GM19035 (cell line): Measurements from ENCODE around the gene TUT1.
A peak's percentile ranks its signal among the peaks of the same experiment; 100 is the strongest.
"Not testable (repeated sequence)": the region's sequence is repeated elsewhere in the genome, so short reads cannot be mapped to it uniquely, and the experiment has no call there.

Experiments used
- ATAC-seq: cut with Tn5 transposase; IDR thresholded peaks from one replicate; pipeline ENCODE4 v1.9.1; 2021; ENCODE audit not compliant: unreplicated experiment

The TUT1 gene

DNA sequence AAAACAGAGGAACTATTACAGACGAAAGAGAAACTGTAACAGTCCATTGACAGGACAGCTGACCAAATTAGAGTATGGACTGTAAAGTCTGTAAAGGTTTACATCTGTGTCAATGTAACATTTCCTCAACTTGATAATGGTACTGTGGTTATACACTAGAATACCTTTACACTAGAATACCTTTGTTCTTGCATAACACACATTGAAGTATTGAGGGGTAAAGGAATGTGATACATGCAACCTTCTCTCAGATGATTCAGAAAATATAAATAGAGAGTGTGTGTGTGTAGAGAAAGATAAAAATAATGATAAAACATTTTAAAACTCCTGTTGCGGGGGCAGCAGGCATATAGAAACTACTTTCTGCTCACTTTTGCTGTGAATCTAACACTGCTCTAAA lies 12.1 kb downstream of the TUT1 start:
- ATAC-seq, result no peak

DNA sequence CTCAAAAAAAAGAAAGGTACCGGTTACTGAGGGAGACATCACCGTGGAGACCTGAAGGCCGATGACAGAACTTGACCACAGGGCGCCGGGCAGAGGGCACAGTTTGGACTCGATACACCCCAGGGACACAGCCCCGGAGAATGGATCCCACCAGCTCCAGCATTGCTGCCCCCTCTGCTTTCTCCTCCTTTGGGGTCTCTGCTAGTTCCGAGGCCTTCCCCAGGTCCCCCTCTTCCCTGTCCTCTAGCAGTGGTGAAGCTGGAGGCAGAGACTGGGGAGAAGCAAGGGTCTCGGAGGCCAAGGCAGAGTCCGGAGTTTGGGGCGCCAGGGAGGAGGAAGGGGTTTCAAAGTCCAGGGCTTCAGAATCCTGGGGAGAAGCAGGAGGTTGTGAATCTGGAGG lies 12.8 kb downstream of the TUT1 start:
- no peak for ATAC-seq

DNA sequence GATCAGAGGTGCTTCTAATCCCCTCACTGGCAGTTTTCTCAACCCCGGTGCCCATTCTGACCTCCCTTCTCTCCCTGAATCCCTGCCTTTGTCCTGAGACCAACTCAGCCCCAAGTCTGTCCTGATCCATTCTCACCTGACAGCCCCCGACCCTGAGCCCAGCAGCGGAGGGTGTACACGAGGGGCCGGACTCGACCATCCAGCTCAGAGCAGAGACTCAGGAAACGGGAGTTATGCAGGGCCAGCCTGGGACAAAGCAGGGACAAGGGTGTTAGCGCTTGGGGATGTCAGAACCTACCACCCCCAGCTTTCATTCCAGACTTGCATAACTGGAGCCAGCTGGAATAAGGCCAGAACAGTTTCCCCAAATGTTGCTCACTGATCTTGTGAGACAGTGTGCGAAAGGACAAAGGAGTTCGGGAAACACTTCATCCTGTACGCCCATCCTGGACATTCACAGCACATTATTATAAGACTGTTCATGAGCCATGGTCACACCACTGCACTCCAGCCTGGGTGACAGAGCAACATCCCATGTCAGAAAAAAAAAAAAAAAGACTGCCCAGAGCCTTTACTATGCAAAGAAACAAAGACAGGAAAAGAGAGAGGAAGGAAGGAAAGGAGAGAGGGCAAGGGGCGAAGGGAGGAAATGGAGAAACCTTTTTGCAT lies 14.1 kb downstream of the TUT1 start:
- ATAC-seq, result no peak

DNA sequence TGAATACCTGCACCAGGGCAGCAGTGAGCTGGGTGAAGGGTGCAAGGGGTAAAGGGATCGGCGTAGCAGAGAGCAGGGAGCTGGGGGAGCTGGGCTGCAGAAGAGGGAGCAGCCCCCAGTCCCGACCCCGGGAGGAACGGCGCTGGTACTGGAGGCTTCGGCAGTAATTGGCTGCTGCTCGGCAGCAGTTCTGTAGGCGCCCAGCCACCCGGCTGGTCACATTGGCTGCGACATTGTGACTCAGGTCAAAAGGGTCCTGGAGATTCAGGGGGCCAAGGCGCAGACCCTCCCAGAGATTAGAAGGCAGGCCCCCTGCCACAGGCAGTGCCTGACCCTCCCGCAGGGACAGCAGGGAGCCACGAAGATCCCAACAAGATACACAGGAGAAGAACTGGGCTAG lies 15.5 kb downstream of the TUT1 start:
- ATAC-seq, result no peak

DNA sequence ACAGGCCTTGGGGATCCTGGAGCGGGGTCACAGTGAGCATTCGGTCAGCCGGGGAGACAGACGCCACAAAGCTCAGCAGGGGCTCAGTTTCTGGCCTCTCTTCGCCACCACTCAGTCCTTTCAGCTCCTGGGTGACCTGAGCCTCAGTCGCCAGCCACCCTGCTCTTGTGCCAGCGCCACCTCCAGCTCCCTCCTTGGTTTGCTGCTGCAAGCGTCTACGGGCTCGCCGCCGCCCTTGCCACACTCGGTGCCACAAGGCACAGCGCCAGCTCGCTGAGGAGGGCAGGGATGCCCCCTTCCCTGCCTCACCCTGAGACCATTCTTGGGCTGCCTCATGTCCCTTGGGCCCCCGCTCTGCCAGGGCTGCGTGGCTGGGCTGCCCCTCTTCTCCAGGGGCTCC lies 16.2 kb downstream of the TUT1 start:
- ATAC-seq, result no peak

DNA sequence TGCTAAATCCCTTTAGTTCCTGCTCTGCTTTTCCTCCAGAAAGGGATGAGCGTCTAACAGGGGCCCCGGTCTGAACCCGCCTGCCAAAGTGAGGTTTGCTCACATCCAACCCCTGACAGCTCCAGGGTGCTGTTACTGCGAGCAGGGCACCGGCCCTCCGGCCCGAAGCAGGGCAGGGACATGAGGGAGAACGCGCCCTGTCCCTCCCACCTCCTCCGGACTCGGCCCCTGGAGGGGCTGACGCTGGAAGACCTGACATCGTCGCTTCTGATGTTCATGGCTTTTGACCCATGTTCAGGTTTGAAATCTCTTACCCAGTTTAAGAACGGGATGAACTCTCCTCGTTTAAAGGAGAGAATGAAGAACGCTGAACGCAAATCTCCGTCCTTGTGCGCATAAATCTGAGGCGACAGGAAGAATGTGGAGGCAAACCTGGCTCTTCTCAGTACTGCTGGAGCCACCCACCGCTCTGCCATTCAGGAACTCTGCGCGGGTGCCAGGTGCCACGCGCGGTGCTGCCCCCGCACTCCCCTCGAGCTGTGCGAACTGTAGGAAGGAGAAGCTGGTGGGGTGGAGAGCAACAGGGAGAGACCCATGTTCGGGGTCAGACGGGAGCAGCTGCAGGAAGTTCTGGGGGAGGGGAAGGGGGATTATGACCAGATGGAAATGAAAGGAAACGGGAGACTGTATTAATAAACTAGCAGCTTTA lies 16.8 kb downstream of the TUT1 start:
- ATAC-seq, result peak; percentile 16

DNA sequence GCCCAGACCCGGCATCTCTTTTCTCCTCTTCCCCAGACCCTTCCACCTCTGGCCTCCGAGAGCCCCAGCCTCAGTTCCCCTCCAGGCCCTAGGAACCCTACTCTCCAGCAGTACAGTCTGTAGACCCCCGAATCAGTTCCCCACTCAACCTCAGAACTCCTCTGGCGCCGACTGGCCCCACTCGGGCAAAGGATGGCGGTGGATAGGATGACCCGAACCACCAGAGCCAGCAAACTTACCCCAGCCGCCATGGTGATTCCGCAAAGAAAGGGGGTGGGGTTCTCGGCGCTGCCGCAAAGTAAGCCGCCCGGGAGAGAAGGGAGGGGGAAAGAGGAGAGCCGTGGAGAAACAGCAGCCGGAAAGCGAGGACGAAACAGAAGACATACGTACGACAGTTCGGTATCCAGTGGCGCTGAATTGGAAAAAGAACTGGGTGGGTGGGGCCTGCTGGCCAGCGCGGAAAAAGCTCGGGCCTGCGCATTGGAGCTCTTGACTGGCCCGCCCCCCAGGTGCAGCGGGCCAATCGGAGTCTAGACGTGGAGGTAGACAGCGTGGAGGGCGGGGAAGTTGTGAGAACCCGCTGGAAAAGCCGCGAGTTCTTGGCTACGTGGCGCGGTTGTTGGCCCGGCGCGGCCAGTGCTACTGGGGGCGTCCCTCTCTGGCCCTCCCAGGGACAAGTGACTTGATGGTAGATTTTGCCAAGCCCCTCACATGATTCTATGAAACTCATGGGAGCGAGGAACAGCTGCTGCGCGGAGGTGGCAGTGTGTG lies 17.5 kb downstream of the TUT1 start, which contains the start of gene EEF1G:
TSS of gene EEF1G (minus strand) at position 300 of the 771 bp plus-strand sequence. CDS start at position 251, 49 bp downstream.
- peak; percentile 93 for ATAC-seq

DNA sequence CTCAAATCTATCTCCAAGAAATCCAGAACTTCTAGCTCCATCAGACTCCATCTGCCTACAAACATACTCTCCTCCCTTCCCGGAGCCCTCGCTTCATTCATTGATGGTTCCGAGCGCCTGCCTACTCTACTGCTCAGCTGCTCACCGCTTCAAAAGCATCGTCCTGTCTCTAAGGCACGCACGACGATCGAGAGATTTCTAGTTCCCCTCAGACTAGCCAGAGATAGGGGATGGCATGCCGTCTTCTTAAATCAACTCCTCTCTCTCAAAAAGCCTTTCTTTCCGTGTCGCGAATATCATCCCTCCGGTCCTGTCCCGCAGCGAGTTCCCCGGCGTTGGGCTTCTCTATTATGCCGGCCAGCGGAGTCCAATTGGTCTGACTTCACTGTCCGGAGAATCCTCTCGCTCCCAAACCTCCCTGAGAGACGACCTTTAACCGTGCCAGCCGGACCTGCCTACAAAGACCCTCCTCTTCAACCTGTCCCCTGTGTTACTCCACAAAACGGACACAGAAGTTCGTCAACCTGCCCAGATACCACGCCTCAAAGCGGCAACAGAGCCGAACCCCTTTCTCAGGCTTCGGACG lies 18.2 kb downstream of the TUT1 start:
- peak; percentile 1 for ATAC-seq

DNA sequence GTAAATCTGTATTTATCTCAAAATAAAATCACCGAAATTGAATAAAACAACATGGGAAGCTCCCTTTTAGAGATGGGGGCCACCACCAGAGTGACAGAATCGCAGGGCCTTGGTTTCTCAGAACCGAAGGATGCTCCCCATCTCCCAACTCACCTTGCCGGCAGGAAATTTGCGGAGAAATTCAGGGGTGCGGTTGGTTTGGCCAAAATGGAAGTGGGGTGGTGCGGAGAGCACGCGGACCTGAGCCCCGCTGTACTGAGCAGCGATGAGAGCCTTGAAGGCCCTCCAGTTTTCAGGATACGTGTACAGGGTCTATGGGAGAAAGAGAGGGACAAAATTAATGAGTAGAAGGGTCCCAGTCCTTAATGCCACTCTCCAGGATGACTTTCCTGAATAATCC lies 18.9 kb downstream of the TUT1 start:
- no peak for ATAC-seq

DNA sequence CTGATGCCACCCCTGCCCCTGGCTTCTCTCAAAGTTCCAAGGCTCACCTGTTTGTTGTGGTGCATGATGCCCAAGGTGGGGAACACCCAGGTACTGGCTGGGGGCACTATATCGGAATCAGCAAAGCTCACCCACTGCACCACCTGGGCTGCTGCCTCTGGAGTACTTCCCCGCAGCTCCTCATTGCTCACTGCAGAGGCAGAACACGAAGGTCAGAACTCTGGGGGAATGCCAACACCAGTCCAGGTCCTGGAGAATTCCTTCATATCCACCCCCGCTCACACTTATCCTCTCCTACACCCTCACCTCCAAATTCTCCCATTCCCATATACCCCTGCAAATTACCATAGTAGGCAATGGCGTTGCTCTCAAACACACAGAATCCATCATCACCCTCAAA lies 19.8 kb downstream of the TUT1 start:
- not testable (repeated sequence) for ATAC-seq

DNA sequence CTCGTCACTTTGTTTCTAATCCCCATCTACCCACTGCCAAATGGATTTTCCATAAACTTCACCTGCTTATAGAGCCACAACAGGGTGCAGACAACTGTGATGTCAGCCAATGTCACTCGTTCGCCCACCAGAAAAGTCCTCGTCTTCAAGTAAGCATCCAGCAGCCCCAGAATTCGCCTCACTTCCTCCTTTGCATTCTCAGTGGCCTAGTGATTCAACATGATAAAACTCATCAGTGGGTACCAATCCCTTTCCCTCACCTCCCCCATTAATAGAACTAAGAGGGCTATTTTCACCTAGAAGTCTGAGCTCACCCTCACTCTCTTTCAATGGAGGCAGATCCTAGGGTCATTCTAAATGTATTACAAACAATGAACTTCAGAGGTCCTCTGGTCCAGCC lies 20.4 kb downstream of the TUT1 start:
- ATAC-seq, result not testable (repeated sequence)

DNA sequence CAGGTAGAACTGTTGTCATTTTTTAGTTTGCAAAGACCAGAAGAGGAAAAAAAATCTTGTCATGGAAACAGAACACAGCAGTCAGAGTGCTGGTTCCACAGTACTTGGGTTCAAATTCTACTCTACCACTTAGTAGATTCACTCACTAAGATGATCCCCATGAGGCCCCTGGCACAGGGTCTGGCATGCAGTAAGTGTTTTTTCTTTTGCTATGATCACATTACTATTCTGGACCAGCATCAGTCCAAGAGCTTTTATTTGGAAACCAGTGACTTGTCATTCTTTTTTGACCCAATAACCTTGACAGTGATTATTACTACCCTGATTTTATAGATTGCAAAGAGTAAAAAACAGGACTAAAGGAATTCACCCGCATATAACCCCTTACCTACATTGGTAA lies 21.7 kb downstream of the TUT1 start:
- ATAC-seq, result no peak

DNA sequence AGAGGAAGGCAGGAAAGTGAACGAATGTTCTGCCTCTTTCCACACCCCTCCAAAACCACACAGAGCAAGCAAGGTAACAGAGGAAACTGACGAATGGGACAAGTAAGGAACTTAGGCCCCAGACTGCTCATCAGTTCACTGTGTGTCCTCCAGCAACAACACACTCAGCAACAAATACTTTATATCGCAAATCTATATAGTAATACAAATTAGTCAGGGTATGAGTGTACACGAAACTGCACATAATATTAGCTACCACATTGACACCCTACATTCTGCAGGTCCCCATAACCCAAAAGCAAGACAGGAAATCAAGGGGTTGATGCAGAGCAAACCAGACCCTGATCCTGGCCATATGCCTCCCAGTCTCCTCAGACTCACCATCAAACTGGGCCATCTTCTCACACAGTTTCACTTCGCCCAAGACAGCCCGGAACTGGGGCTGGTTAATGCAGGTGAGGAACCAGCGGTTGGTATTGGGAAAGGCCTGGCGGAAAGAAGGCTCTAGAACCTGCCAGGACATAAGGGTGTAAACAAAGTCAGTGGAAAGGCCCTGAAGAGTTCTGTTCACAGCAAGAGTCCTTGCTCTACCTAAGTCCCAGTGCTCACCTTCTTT lies 24.2 kb downstream of the TUT1 start:
- ATAC-seq, result no peak

DNA sequence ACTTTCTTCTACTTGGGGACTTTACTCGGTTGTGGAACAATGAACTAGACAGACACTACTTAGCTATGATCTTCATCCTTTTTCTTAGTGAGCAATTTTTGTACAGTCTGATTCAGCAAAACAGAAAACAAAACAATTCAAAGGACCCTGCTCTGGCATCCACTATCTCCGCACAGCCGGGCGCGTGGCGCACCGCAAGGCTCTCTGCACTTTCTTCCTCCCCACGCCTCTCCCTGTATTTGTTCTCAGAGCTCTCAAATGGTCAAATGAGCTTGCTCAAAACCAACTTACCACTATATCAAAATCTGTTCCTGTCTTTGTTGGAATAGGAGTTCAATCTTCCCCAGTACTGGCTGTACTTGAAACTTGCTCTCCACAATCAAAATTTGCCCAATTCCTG lies 25.1 kb downstream of the TUT1 start:
- ATAC-seq, result no peak

DNA sequence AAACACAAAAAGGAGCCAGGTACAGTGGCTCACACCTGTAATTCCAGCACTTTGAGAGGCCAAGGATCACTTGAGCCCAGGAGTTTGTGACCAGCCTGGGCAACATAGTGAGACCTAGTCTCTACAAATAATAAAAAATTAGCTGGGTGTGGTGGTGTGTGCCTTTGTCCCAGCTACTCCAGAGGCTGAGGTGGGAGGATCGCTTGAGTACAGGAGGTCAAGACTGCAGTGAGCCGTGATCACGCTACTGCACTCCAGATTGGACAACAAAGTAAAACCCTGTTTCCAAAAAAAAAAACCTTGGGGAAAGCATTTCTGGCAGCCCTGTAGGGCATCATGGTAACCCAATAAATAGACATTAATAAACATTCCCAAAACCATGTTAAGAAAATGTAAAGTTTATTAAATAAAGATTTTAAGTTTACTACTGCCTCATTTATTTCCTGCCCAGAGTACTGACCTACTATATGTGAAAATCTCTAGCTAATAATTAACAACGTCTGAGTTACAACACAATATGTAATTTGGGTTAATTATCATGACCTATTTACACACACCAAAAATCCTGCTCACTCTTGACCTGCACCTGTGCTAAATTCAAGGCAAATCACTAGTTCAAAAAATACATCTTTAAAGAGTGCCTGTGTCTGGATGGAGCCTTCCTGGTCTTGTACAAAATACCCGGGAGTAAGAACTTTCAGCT lies 26.1 kb downstream of the TUT1 start:
- no peak for ATAC-seq

DNA sequence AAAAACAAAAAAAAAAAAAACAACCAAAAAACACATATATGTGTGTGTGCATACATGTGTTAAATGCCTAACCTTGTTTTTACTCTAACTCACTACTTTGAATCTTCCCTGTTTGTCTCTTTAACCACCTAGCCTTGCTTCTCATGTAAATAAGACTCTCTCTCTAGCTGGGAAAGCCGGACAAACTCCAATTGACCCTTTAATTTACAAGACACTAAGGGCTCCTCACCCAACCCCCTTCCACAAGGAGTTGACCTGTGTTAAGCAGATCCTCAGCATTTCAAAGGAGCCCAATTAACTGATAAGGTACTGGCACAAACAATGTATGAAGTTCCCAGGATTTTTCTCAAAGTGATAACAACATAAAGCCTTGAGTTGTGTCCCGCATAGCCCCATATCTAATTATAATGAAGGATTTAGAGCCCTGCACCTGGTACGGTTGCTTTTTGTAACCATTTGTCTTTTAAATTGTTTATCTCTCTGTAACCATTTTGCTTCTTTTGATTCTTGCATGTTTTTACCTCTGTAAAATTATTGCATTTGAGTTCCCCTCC lies 29.6 kb downstream of the TUT1 start:
- ATAC-seq, result not testable (repeated sequence)

DNA sequence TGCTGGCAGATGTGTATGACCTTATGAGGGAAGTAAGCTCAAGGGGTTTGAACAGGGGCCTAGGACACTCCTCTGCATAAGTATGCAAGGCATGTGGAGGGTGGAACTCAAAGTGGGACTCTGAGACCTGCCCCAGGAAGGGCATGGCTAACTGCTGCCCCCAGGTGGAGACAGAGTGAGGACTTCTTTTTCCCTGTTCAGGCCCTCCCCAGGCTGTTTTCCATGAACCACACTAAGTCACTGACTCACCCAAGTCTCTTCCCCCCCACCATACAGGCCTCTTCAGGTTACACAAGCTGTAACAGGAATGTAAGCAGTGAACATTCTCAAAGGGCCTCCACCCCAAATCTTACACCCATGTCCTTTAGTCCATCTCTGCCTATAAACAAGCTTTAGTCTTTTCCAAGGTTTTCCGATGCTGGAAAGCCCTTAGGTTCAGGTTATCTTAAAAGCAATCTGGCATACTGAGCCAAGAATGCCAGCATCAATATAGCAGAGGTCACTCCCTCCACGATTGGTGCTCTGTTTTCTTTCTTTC lies 30.7 kb downstream of the TUT1 start:
- no peak for ATAC-seq

DNA sequence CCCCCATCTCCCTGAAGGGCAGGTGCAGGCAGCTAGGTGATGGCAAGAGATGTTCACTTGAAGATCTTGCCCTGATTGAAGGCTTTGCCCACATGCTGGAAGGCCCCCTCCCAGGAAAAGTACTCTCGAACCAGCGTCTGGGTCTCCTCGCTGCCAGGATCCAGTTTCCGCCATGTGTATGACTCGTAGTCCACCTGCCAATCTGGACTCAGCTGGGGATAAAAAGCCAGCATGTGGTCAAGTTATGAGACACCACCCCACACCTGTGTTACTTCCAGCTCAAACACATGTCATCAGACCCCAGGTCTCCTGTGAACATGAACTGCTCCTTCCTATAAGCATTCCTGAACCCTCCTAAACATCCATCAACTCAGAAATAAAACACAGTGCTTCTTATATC lies 31.7 kb downstream of the TUT1 start:
- not testable (repeated sequence) for ATAC-seq

DNA sequence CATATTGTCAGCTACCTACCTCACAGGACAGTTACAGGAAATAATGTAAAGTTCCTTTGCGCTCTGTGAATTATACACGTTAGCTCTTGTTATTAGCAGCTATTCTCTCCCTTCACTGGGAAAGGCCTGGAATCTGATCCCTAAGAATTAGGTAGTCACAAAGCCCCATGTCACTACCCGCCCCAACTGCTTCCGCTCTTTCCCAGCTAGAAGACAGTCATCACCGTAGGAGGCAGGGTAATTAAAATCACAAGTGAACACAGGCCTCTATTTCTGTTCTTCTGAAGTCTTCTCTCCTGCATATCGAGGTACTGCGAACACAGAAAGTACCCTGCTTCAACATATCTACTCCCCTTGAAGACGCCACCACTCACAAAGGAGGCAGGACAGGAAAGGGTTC lies 32.1 kb downstream of the TUT1 start:
- no peak for ATAC-seq

DNA sequence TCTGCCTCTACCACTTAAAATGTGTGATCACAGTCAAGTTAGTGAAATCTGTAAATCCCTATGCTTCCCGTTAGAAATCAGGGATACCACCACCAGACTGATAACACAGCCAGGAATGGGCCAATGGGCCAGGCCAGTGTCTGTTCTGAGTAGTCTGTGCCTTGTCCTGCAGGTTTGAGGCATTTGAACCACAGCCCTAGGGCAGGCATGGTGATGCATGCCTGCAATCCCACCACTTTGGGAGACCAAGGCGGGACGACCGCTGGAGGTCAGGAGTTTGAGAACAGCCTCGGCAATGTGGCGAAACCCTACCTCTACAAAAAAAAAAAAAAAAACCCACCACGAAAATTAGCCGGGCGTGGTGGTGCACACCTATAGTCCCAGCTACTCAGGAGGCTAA lies 32.7 kb downstream of the TUT1 start:
- no peak for ATAC-seq
